Transverse colon (tissue), 4 donors: ENCODE data around the gene PTDSS2.

Experiments used
- CTCF ChIP-seq, 5 experiments: fragments of 200-600 bp in 3 of 5; fragments of 450-650 bp in 2 of 5; sonication (generic) in 3 of 5; IDR thresholded peaks; 1 replicate in 2 of 5; 2 replicates in 3 of 5; pipeline ENCODE4 v1.5.1; 2016 to 2017; ENCODE audit warnings: antibody characterized with exemption in 5 of 5, inconsistent platforms in 3 of 5, mild to moderate bottlenecking in 2 of 5, moderate library complexity in 1 of 5
- EP300 ChIP-seq: sonication (generic); formaldehyde crosslinking; IDR thresholded peaks from one replicate; pipeline ENCODE4 v1.6.1; 2017; ENCODE audit warnings: antibody characterized with exemption, low read depth
- POLR2A ChIP-seq: fragments of 450-650 bp; IDR thresholded peaks from one replicate; pipeline ENCODE4 v1.6.1; 2016; ENCODE audit warnings: antibody characterized with exemption, mild to moderate bottlenecking, moderate library complexity
- POLR2AphosphoS5 ChIP-seq, 3 donors: sonication (generic); formaldehyde crosslinking; IDR thresholded peaks; one replicate each; pipeline ENCODE4 v1.6.1; 2016; ENCODE audit warnings: antibody characterized with exemption in 3 of 3

DNA sequence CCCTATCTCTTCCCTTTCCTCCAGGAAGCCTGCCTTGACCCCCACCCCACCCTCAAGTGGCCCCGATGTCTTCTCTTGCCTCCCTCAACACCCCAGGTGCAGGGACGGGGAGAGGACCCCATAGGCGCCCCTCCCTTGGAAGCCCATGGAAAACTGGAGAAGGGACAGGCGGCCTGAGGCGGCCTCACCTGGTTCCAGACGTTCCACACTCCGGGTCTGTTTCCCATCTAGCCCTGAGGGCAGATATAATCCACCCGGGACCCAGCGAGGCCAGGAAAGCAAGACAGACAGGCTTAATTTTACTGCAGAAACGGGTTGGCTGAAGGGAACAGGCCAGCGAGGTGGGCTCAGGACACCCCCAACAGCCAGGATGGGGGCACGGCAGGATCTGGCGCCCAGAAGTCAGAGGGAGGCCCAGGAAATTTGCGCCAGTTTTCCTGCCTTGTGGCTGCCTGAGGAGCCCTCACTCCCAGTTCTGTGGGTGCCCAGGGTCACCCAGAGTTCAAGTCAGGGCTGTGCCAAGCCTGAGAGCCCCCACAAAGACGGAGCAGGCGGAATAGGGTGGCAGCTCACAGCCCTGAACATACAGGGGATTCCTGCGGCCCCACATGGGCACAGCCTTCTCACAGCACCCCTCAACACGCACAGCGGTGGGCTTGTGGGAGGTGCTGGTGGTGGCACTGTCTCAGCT lies 32.3 kb upstream of the PTDSS2 start:
- TF ChIP-seq CTCF (IDR thresholded peaks at IDR 0.05) (no peak), POLR2AphosphoS5 (IDR thresholded peaks at IDR 0.05) (no peak), EP300 (no peak), POLR2A (no peak)
